ENCODE measurements around the gene TGM6. TPM values are rescaled to one million over a fixed set of nuclear protein-coding genes. Genes with fewer than 3 reads are reported as not detected.

The TGM6 gene
- total and polyA plus RNA-seq, 9 of the 15 experiments (the other 6 are each of a cell fraction or from before 2014, with no cell fraction given), result not detected

Small RNA genes within 50 kb of the gene (small RNA-seq; reads per million reads assigned to genes)
- gene RF00019, result not detected

Other genes starting within 250 kb of the TGM6 start
- not detected in 2 replicates for gene TGM3, start 84.9 kb upstream of the TGM6 start, total RNA-seq (2014; rRNA removed)
- gene TGM3, start 84.9 kb upstream of the TGM6 start, total RNA-seq (2014; rRNA removed; fragmentation: Illumina TruSeq; extraction: Trizol), result not detected in 2 replicates
- gene TGM3, start 84.9 kb upstream of the TGM6 start, total RNA-seq (2015; rRNA removed; fragmentation: Illumina TruSeq; extraction: Trizol), result not detected in 2 replicates
- gene TGM3, start 84.9 kb upstream of the TGM6 start, total RNA-seq (2021), result not detected in 2 replicates
- gene TGM3, start 84.9 kb upstream of the TGM6 start, polyA plus RNA-seq (2011; rRNA removed), result not detected in 2 replicates
- not detected in 2 replicates for gene TGM3, start 84.9 kb upstream of the TGM6 start, polyA plus RNA-seq (2014; fragmentation: Illumina TruSeq; extraction: Trizol)
- not detected for gene TGM3, start 84.9 kb upstream of the TGM6 start, polyA plus RNA-seq (2014; fragmentation: Nextera tagmentation; extraction: Ambion mirVana)
- not detected in 2 replicates for gene TGM3, start 84.9 kb upstream of the TGM6 start, polyA plus RNA-seq (2014; rRNA removed)
- 491 and 504 TPM in 2 replicates for gene SNRPB, start 89.9 kb downstream of the TGM6 start, total RNA-seq (2014; rRNA removed)
- 181 and 186 TPM in 2 replicates for gene SNRPB, start 89.9 kb downstream of the TGM6 start, total RNA-seq (2014; rRNA removed; fragmentation: Illumina TruSeq; extraction: Trizol)
- 277 and 293 TPM in 2 replicates for gene SNRPB, start 89.9 kb downstream of the TGM6 start, total RNA-seq (2015; rRNA removed; fragmentation: Illumina TruSeq; extraction: Trizol)
- gene SNRPB, start 89.9 kb downstream of the TGM6 start, total RNA-seq (2021), result 428 and 431 TPM in 2 replicates
- 266 and 369 TPM in 2 replicates for gene SNRPB, start 89.9 kb downstream of the TGM6 start, polyA plus RNA-seq (2011; rRNA removed)
- 186 and 337 TPM in 2 replicates for gene SNRPB, start 89.9 kb downstream of the TGM6 start, polyA plus RNA-seq (2014; fragmentation: Illumina TruSeq; extraction: Trizol)
- 10 to 100 TPM; 13.1 to 65.7 TPM for gene SNRPB, start 89.9 kb downstream of the TGM6 start, polyA plus RNA-seq (2014; fragmentation: Nextera tagmentation; extraction: Ambion mirVana)
- gene SNRPB, start 89.9 kb downstream of the TGM6 start, polyA plus RNA-seq (2014; rRNA removed), result 488 and 615 TPM in 2 replicates
- 5.4 and 6.7 TPM in 2 replicates for gene ZNF343, start 128.0 kb downstream of the TGM6 start, total RNA-seq (2014; rRNA removed)
- gene ZNF343, start 128.0 kb downstream of the TGM6 start, total RNA-seq (2014; rRNA removed; fragmentation: Illumina TruSeq; extraction: Trizol), result 8.8 and 9.8 TPM in 2 replicates
- 8.7 and 9.3 TPM in 2 replicates for gene ZNF343, start 128.0 kb downstream of the TGM6 start, total RNA-seq (2015; rRNA removed; fragmentation: Illumina TruSeq; extraction: Trizol)
- 6.1 and 6.3 TPM in 2 replicates for gene ZNF343, start 128.0 kb downstream of the TGM6 start, total RNA-seq (2021)
- gene ZNF343, start 128.0 kb downstream of the TGM6 start, polyA plus RNA-seq (2011; rRNA removed), result 8.0 and 12.0 TPM in 2 replicates
- gene ZNF343, start 128.0 kb downstream of the TGM6 start, polyA plus RNA-seq (2014; fragmentation: Illumina TruSeq; extraction: Trizol), result 7.8 and 8.2 TPM in 2 replicates
- gene ZNF343, start 128.0 kb downstream of the TGM6 start, polyA plus RNA-seq (2014; fragmentation: Nextera tagmentation; extraction: Ambion mirVana), result 1 to 10 TPM; 1.4 to 4.0 TPM
- gene ZNF343, start 128.0 kb downstream of the TGM6 start, polyA plus RNA-seq (2014; rRNA removed), result 4.7 and 6.4 TPM in 2 replicates
- gene TMC2, start 155.7 kb downstream of the TGM6 start, total RNA-seq (2014; rRNA removed), result not detected in 2 replicates
- gene TMC2, start 155.7 kb downstream of the TGM6 start, total RNA-seq (2014; rRNA removed; fragmentation: Illumina TruSeq; extraction: Trizol), result not detected in 2 replicates
- gene TMC2, start 155.7 kb downstream of the TGM6 start, total RNA-seq (2015; rRNA removed; fragmentation: Illumina TruSeq; extraction: Trizol), result not detected in 2 replicates
- not detected in 2 replicates for gene TMC2, start 155.7 kb downstream of the TGM6 start, total RNA-seq (2021)
- gene TMC2, start 155.7 kb downstream of the TGM6 start, polyA plus RNA-seq (2011; rRNA removed), result not detected in 2 replicates
- not detected in 2 replicates for gene TMC2, start 155.7 kb downstream of the TGM6 start, polyA plus RNA-seq (2014; fragmentation: Illumina TruSeq; extraction: Trizol)
- gene TMC2, start 155.7 kb downstream of the TGM6 start, polyA plus RNA-seq (2014; fragmentation: Nextera tagmentation; extraction: Ambion mirVana), result not detected
- gene TMC2, start 155.7 kb downstream of the TGM6 start, polyA plus RNA-seq (2014; rRNA removed), result not detected in 2 replicates

Measured in K562 (cell line).